Measurements from ENCODE around the gene MSX2.

The MSX2 gene

GRCh38 chr5:174719793-174720611 is 4.4 kb upstream of the MSX2 start:
- H3K9ac ChIP-seq (ENCODE audit: low read length), result no peak overlapping the region
- H3K4me3 ChIP-seq (ENCODE audit: low read depth in 1 of 2, low read length in 2 of 2), result no peak overlapping the region
- H3K27me3 ChIP-seq (ENCODE audit: control insufficient read depth in 1 of 2, insufficient read depth in 2 of 2, low read length in 2 of 2), result peaks cover 56 to 79% of the 10 kb centered on the region in 2 donors
- H3K27ac ChIP-seq (ENCODE audit: low read depth, low read length), result no peak overlapping the region
- no peaks in the 10 kb centered on the region for H3K36me3 ChIP-seq (ENCODE audit: insufficient read depth, low read length)
- no peaks in the 10 kb centered on the region for H3K9me3 ChIP-seq (ENCODE audit: low read length)
- peaks cover 20% of the 10 kb centered on the region for H3K4me1 ChIP-seq (ENCODE audit: insufficient read depth, low read length)

GRCh38 chr5:174720612-174721529 is 3.5 kb upstream of the MSX2 start:
- Histone ChIP-seq H3K9ac (ENCODE audit: low read length) (no peak overlapping the region), H3K4me3 (ENCODE audit: low read depth in 1 of 2, low read length in 2 of 2) (no peak overlapping the region), H3K27me3 (ENCODE audit: control insufficient read depth in 1 of 2, insufficient read depth in 2 of 2, low read length in 2 of 2) (peaks cover 65 to 85% of the 10 kb centered on the region in 2 donors), H3K9me3 (ENCODE audit: low read length) (no peaks in the 10 kb centered on the region), H3K36me3 (ENCODE audit: insufficient read depth, low read length) (no peaks in the 10 kb centered on the region), H3K27ac (ENCODE audit: low read depth, low read length) (no peak overlapping the region), H3K4me1 (ENCODE audit: insufficient read depth, low read length) (peaks cover 26% of the 10 kb centered on the region)

- Histone ChIP-seq H3K9ac (ENCODE audit: low read length) (no peak overlapping the region), H3K27me3 (ENCODE audit: control insufficient read depth in 1 of 2, insufficient read depth in 2 of 2, low read length in 2 of 2) (peaks cover 69 to 89% of the 10 kb centered on the region in 2 donors), H3K4me1 (ENCODE audit: insufficient read depth, low read length) (peaks cover 29% of the 10 kb centered on the region), H3K27ac (ENCODE audit: low read depth, low read length) (no peak overlapping the region), H3K4me3 (ENCODE audit: low read depth in 1 of 2, low read length in 2 of 2) (no peak overlapping the region), H3K9me3 (ENCODE audit: low read length) (no peaks in the 10 kb centered on the region), H3K36me3 (ENCODE audit: insufficient read depth, low read length) (no peaks in the 10 kb centered on the region)
Measured at GRCh38 chr5:174721530-174722432, 2.6 kb upstream of the MSX2 start.

DNA sequence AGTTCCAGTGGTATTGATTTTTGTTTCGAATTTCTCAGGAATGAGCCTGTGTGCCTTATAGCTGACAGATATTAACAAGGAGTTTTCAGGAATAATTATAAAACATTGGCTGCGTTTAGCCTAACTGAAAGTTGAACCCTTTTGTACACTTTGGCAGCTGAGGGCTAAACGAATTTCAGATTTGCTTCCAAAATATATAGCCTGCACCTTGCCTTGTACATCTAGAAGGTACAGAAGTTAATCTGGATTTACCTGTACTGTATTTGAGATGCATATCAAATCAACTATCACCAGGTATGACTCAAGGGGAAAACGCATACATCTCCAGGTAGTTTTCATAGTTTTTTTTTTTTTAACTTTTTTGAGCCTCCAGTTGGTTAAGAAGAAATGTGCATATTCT is 1.9 kb upstream of the MSX2 start:
- H3K9me3 ChIP-seq (ENCODE audit: low read length), result no peaks in the 10 kb centered on the region
- H3K36me3 ChIP-seq (ENCODE audit: insufficient read depth, low read length), result no peaks in the 10 kb centered on the region
- no peak overlapping the region for H3K9ac ChIP-seq (ENCODE audit: low read length)
- no peak overlapping the region for H3K27ac ChIP-seq (ENCODE audit: low read depth, low read length)
- H3K27me3 ChIP-seq (ENCODE audit: control insufficient read depth in 1 of 2, insufficient read depth in 2 of 2, low read length in 2 of 2), result peaks cover 69 to 94% of the 10 kb centered on the region in 2 donors
- H3K4me1 ChIP-seq (ENCODE audit: insufficient read depth, low read length), result peaks cover 29% of the 10 kb centered on the region
- no peak overlapping the region for H3K4me3 ChIP-seq (ENCODE audit: low read depth in 1 of 2, low read length in 2 of 2)

DNA sequence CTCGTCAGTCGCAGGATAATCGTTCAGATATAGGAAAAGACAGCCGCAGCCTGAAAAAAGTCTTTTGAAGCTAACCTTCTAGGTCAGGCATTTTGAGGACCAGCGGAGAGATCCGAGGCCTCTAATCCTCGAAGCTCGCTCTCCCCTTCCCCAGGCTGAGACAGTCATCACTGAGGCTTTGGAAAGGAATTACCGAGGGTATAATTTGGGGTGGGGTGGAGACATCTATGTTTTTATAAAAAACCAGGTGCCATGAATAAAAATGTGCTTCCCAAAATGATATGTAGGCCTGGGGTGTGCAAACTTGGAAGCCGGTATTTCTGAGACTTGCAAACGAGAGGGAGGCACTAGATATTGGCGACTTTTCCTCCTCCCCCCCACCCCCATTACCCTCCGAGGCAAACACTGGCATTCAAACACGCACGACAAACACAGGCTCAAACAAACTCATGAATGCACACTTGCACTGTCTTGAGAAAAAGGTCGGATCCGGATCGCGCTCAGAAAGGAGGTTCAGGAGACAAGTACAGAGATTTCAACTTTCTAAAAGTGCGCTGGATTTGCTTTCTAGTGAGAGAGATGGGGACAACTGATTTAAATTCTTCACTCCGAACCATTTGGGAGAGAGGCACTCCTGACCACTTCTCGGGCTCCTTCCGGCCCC is 935 bp upstream of the MSX2 start:
- peak overlapping the region in 1 of 2 donors; percentile 44 for H3K4me3 ChIP-seq (ENCODE audit: low read depth in 1 of 2, low read length in 2 of 2)
- no peak overlapping the region for H3K9ac ChIP-seq (ENCODE audit: low read length)
- H3K4me1 ChIP-seq (ENCODE audit: insufficient read depth, low read length), result peaks cover 29% of the 10 kb centered on the region
- H3K9me3 ChIP-seq (ENCODE audit: low read length), result no peaks in the 10 kb centered on the region
- peaks cover 67 to 93% of the 10 kb centered on the region in 2 donors for H3K27me3 ChIP-seq (ENCODE audit: control insufficient read depth in 1 of 2, insufficient read depth in 2 of 2, low read length in 2 of 2)
- H3K27ac ChIP-seq (ENCODE audit: low read depth, low read length), result no peak overlapping the region
- H3K36me3 ChIP-seq (ENCODE audit: insufficient read depth, low read length), result no peaks in the 10 kb centered on the region

DNA sequence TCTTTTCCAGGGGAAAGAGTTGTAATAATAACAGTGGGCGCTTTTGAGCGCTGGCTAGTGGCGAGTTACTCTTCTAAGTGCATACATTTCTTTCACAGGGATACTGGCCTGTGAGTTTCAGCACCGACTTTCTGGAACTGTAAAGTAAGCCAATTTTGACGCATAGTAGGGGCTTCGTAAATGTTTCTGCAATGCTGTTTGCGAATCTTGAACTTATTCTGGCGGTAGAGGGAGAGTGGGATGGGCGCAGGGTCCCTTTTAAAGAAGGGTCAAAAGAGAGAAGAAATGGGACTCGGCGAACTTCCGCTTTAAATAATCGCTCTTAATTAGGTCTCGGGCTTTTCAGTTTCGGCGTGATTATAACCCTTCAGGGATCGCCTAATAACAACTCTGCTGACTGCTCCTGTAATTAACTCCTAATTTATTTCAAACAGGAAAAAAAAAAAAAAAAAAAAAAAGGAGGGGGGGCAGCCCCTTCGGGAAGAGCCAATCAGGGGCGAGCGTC is 351 bp upstream of the MSX2 start:
- Histone ChIP-seq H3K4me3 (ENCODE audit: low read depth in 1 of 2, low read length in 2 of 2) (peak overlapping the region; percentile 44 to 57), H3K9ac (ENCODE audit: low read length) (no peak overlapping the region), H3K27me3 (ENCODE audit: control insufficient read depth in 1 of 2, insufficient read depth in 2 of 2, low read length in 2 of 2) (peaks cover 61 to 96% of the 10 kb centered on the region in 2 donors), H3K9me3 (ENCODE audit: low read length) (no peaks in the 10 kb centered on the region), H3K4me1 (ENCODE audit: insufficient read depth, low read length) (peaks cover 29% of the 10 kb centered on the region), H3K36me3 (ENCODE audit: insufficient read depth, low read length) (no peaks in the 10 kb centered on the region), H3K27ac (ENCODE audit: low read depth, low read length) (no peak overlapping the region)

DNA sequence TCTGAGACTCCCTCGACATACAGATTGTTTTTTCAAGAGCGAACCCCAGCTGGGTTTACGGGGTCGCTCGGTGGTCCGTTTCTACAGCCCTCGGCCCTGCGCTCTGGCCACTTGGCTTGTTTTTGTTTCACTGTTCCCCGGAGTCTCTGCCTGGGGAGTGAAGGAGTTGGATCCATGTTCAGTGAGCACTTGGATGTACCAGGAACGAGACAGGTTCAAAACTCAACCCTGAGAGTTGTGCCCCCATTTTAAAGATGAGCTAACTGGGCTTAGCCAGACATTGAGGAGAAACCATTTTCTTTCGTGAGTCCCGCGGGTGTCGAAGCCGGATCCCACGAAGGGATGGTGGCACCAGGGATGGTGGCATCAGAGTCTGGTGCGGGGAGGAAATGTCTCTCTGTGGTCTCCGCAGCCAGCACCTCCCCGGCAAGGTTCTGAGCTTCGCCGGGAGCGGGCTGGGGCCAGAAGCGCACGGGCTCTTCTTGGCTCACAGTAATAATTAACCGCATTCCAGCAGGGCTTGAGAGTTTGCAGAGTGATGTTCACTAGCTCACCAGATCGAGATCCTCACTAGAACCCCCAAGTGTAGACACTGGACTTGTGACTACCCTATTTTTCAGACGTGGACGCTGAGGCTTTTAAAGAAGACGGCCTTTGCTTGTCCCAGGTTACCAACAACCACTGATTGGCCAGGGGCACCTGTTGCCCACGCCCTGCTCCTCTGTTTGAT is 1.0 kb downstream of the MSX2 start:
- peaks cover 47 to 85% of the 10 kb centered on the region in 2 donors for H3K27me3 ChIP-seq (ENCODE audit: control insufficient read depth in 1 of 2, insufficient read depth in 2 of 2, low read length in 2 of 2)
- H3K9ac ChIP-seq (ENCODE audit: low read length), result no peak overlapping the region
- H3K9me3 ChIP-seq (ENCODE audit: low read length), result no peaks in the 10 kb centered on the region
- H3K4me3 ChIP-seq (ENCODE audit: low read depth in 1 of 2, low read length in 2 of 2), result peak overlapping the region in 1 of 2 donors; percentile 36
- H3K4me1 ChIP-seq (ENCODE audit: insufficient read depth, low read length), result peaks cover 29% of the 10 kb centered on the region
- H3K27ac ChIP-seq (ENCODE audit: low read depth, low read length), result no peak overlapping the region
- H3K36me3 ChIP-seq (ENCODE audit: insufficient read depth, low read length), result no peaks in the 10 kb centered on the region

DNA sequence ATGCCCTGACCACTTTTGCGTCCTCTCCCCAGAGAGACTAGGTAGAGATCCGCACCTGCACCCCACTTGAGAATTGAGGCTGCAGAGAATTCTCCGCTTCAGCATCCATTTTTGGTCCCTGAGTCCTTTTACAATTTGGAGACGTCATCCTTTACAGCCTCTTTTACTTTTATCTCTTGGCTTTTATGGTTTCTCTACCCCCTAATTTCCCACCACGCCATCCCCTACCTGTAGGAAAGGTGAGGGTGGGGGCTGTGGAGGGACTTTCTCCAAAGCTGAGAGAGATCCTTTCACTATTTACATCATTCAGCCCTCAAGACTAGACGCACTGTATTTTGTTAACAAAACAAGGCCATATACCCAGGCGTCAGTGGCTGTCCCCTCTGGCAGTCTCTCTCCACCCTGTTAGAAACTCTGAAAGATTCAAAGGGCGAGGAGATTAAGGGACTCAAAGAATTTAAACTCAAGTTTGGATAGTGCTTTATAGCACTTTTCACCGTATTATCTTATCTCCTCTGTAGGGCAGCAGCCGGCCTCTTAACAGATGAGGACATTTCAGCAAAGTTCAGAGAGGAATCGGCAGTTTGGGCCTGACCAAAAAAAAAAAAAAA is 1.7 kb downstream of the MSX2 start:
- H3K4me1 ChIP-seq (ENCODE audit: insufficient read depth, low read length), result peaks cover 25% of the 10 kb centered on the region
- peaks cover 47 to 85% of the 10 kb centered on the region in 2 donors for H3K27me3 ChIP-seq (ENCODE audit: control insufficient read depth in 1 of 2, insufficient read depth in 2 of 2, low read length in 2 of 2)
- no peaks in the 10 kb centered on the region for H3K9me3 ChIP-seq (ENCODE audit: low read length)
- no peaks in the 10 kb centered on the region for H3K36me3 ChIP-seq (ENCODE audit: insufficient read depth, low read length)
- no peak overlapping the region for H3K9ac ChIP-seq (ENCODE audit: low read length)
- no peak overlapping the region for H3K27ac ChIP-seq (ENCODE audit: low read depth, low read length)
- H3K4me3 ChIP-seq (ENCODE audit: low read depth in 1 of 2, low read length in 2 of 2), result no peak overlapping the region

DNA sequence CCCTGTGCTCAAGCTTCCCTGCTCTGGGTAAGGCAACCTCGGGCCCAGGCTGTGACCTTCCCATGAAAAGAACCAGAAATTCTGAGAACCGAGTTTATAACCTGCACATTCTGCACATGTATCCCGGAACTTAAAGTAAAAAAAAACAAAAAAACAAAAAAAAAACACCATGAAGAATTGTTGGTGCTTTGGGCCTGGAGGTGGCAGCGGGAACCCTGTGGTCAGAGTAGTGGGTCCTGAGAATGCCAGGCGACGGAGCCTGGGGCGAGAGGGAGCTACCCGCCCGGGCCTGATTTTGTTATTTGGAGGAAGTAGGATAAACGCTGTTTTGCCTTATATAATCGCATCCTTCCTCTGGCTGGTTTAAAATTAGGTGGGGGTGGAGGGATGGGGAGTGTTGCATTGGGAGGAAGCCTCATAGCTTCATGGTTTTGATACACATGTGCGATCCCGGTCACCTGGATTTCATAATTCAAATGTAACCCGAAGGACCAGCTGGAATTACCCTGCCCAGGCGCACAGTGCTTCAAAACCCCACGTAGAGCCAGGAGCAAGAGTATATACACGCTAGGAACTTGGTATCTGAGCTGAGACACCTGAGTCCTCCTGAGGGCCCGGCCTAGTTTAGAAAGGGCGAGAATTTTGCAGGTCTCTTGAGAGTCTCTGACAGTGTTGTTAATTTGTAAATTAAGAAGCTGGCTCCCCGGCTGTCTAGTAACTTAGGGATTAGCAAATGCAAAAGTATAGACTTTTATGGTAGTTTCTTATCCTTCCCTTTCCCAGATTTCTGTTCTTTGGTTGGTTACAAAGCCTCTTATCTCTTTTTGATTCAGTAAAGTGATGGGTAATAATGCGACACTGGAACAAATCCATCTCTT is 2.8 kb downstream of the MSX2 start:
- Histone ChIP-seq H3K36me3 (ENCODE audit: insufficient read depth, low read length) (no peaks in the 10 kb centered on the region), H3K9ac (ENCODE audit: low read length) (no peak overlapping the region), H3K27ac (ENCODE audit: low read depth, low read length) (no peak overlapping the region), H3K9me3 (ENCODE audit: low read length) (no peaks in the 10 kb centered on the region), H3K27me3 (ENCODE audit: control insufficient read depth in 1 of 2, insufficient read depth in 2 of 2, low read length in 2 of 2) (peaks cover 45 to 85% of the 10 kb centered on the region in 2 donors), H3K4me3 (ENCODE audit: low read depth in 1 of 2, low read length in 2 of 2) (no peak overlapping the region), H3K4me1 (ENCODE audit: insufficient read depth, low read length) (peaks cover 17% of the 10 kb centered on the region)
